Measurements from ENCODE around the gene MEF2D. TPM values are rescaled to one million over a fixed set of nuclear protein-coding genes. Genes with fewer than 3 reads are reported as not detected.

Gene MEF2D
- total RNA-seq, 1 donor from 2014 or later = 106 TPM

GRCh38 chr1:156431769-156432668, 68.6 kb downstream of the MEF2D start:
- H3K27me3 ChIP-seq = peaks cover 34% of the 10 kb centered on the region
- TF ChIP-seq, protein P1, sequence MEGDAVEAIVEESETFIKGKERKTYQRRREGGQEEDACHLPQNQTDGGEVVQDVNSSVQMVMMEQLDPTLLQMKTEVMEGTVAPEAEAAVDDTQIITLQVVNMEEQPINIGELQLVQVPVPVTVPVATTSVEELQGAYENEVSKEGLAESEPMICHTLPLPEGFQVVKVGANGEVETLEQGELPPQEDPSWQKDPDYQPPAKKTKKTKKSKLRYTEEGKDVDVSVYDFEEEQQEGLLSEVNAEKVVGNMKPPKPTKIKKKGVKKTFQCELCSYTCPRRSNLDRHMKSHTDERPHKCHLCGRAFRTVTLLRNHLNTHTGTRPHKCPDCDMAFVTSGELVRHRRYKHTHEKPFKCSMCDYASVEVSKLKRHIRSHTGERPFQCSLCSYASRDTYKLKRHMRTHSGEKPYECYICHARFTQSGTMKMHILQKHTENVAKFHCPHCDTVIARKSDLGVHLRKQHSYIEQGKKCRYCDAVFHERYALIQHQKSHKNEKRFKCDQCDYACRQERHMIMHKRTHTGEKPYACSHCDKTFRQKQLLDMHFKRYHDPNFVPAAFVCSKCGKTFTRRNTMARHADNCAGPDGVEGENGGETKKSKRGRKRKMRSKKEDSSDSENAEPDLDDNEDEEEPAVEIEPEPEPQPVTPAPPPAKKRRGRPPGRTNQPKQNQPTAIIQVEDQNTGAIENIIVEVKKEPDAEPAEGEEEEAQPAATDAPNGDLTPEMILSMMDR (IDR thresholded peaks at IDR 0.05) = no peak

GRCh38 chr1:156431366-156431765, 69.2 kb downstream of the MEF2D start:
- no peak for DNase-seq (ENCODE audit: low spot score in 2 of 2)
- no peaks in the 10 kb centered on the region for H3K36me3 ChIP-seq
- TF ChIP-seq, protein P1 (IDR thresholded peaks at IDR 0.05) = no peak
- intact Hi-C loops (cut with DNase I) = no loop called here
- peaks cover 6 to 8% of the 10 kb centered on the region in 2 donors for H3K4me1 ChIP-seq
- H3K27ac ChIP-seq = no peak overlapping the region
- no peaks in the 10 kb centered on the region for H3K9me3 ChIP-seq
- H3K4me3 ChIP-seq = no peak overlapping the region
- H3K27me3 ChIP-seq = peaks cover 27% of the 10 kb centered on the region

More at GRCh38 chr1:156431769-156432668, 68.6 kb downstream of the MEF2D start:
- Histone ChIP-seq H3K27ac (no peak overlapping the region), H3K36me3 (no peaks in the 10 kb centered on the region), H3K4me1 (peaks cover 9 to 14% of the 10 kb centered on the region in 2 donors), H3K4me3 (no peak overlapping the region), H3K9me3 (no peaks in the 10 kb centered on the region)
- no peak for DNase-seq (ENCODE audit: low spot score in 2 of 2)
- intact Hi-C loops (cut with DNase I) = no loop called here

- Histone ChIP-seq H3K27me3 (peaks cover 25% of the 10 kb centered on the region), H3K36me3 (no peaks in the 10 kb centered on the region), H3K4me1 (peaks cover 3 to 5% of the 10 kb centered on the region in 2 donors), H3K4me3 (no peak overlapping the region), H3K9me3 (no peaks in the 10 kb centered on the region), H3K27ac (no peak overlapping the region)
- DNase-seq (ENCODE audit: low spot score in 2 of 2) = no peak
- intact Hi-C loops (cut with DNase I) = no loop called here
- TF ChIP-seq, protein P1 (IDR thresholded peaks at IDR 0.05) = no peak
These were observed 69.7 kb downstream of the MEF2D start for GRCh38 chr1:156430866-156431265.

- Histone ChIP-seq H3K9me3 (no peaks in the 10 kb centered on the region), H3K27me3 (peaks cover 25% of the 10 kb centered on the region), H3K27ac (no peak overlapping the region), H3K4me1 (peaks cover under 1% of the 10 kb centered on the region in 2 donors), H3K36me3 (no peaks in the 10 kb centered on the region), H3K4me3 (no peak overlapping the region)
- intact Hi-C loops (cut with DNase I) = no loop called here
- no peak for DNase-seq (ENCODE audit: low spot score in 2 of 2)
- TF ChIP-seq, protein P1 (IDR thresholded peaks at IDR 0.05) = no peak
These were observed 70.3 kb downstream of the MEF2D start for GRCh38 chr1:156430303-156430702.

DNA sequence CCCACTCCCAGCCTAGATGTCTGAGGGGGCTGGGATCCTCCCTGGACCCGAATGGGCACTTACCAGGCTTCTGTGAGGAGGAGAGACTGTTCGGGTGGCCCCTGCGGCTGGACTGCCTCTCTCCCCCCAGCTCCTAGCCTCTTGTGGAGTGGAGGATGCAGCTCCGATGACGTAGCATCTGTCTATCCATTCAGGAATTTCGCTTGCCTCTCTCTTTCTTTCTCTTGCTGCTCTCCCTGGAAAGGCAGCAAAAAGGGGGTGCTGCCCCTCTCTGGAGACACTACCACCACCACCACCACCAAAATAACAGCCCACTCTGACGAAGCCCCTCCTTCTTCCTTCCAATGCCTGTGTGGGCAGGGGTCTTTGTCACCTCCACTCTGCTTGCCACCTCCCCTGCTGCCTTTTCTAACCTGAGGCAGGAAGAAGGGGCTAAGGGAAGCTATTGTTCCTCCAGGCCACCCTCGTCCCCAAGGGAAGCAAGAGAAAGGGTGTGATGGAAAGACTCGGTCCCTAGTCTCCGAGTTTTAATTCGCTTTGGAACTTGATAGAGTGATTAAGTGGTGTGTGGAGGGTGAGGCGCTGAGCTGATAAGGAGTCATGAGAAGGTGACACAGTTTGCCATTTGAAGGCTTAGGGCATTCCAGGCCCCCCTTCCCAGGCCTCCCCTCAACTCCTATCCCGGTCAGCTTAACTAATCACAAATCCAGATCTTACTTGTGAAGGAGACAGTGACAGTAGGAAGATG, 71.1 kb downstream of the MEF2D start:
- Histone ChIP-seq H3K27me3 (peaks cover 19% of the 10 kb centered on the region), H3K9me3 (no peaks in the 10 kb centered on the region), H3K27ac (no peak overlapping the region), H3K36me3 (no peaks in the 10 kb centered on the region), H3K4me1 (no peaks in the 10 kb centered on the region), H3K4me3 (no peak overlapping the region)
- intact Hi-C loops (cut with DNase I) = no loop called here
- DNase-seq (ENCODE audit: low spot score in 2 of 2) = no peak
- TF ChIP-seq, protein P1 (IDR thresholded peaks at IDR 0.05) = no peak
